ENCODE measurements around the gene TMEFF1.

TMEFF1 gene, protein sequence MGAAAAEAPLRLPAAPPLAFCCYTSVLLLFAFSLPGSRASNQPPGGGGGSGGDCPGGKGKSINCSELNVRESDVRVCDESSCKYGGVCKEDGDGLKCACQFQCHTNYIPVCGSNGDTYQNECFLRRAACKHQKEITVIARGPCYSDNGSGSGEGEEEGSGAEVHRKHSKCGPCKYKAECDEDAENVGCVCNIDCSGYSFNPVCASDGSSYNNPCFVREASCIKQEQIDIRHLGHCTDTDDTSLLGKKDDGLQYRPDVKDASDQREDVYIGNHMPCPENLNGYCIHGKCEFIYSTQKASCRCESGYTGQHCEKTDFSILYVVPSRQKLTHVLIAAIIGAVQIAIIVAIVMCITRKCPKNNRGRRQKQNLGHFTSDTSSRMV

DNA sequence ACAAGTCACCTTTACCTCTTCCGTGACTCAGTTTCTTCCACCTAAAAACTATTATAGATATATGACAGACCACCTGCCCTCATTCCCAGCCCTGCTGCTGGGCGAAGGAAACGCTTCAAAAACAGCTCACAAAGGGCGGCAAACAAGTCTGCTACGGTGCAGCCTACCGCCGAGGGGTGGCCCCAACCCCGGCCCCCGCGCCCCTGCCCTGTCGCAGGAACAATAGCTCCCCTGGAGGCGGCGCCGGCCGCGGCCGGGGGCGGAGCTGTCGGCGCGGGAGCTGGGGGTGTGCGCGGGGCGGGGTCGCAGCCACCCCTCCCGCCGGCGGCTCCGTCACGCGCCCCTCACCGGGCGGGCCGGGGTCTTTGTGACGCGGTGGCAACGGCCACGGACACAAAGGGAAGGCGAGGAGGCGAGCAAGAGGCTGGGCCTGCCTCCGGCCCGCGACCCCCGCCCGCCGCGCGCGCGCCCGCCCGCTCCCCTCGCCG is at the start of gene TMEFF1:
Gene TMEFF1, plus strand, starts transcription at position 362 of the 488 bp plus-strand sequence. CDS start 396 bp downstream, outside the sequence.
- Mint-ChIP-seq H3K36me3 (ENCODE audit: low read depth) (no peaks in the 10 kb centered on the region), H3K4me1 (ENCODE audit: low read depth) (peaks cover 15% of the 10 kb centered on the region), H3K27me3 (peaks cover 48% of the 10 kb centered on the region), H3K9me3 (no peaks in the 10 kb centered on the region), H3K27ac (no peak within 1 kb of the TSS), H3K4me3 (peak within 1 kb of the TSS; percentile 64)
- intact Hi-C loops (cut with micrococcal nuclease): no loop called here

DNA sequence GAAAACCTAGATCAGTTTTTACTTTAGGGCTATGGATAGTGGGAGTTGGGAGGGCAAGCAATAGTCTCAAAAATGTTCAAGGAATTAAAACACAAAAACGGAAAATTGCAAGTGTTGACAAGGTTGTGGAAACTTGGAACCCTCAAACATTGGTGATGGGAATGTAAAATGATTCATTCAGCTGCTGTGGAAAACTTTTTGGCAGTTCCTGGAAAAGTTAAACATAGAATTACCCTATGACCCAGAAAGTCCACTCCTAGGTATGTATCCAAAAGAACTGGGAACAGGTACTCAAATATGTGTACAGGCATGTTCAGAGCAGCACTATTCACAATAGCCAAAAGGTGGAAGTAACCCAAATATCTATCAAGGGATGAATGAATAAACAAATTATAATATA is 47.2 kb upstream of the TMEFF1 start:
- Mint-ChIP-seq H3K4me3 (no peak overlapping the region), H3K9me3 (no peaks in the 10 kb centered on the region), H3K27me3 (peaks cover 10% of the 10 kb centered on the region), H3K27ac (no peak overlapping the region), H3K4me1 (ENCODE audit: low read depth) (peaks cover 33% of the 10 kb centered on the region), H3K36me3 (ENCODE audit: low read depth) (no peaks in the 10 kb centered on the region)
- intact Hi-C loops (cut with micrococcal nuclease): loop anchor here (5.0 kb wide), 1 partner anchor 73 kb away; the partner anchor contains the start of gene TEX10

DNA sequence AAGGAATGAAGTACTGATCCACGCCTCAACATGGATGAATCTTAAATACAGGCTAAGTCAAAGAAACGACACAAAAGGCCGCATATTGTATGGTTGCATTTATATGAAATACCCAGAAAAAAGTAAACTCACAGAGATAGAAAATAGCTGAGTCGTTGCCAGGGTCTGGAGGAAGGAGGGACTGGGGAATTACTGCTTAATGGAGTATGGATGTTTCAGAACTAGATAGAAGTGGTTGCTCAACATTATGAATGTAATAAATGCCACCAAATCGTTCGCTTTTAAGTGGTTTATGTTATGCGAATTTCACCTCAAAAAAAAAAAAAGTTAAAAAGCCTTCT is 46.8 kb upstream of the TMEFF1 start:
- H3K27ac Mint-ChIP-seq: peak overlapping the region; percentile 85
- peaks cover 10% of the 10 kb centered on the region for H3K27me3 Mint-ChIP-seq
- H3K9me3 Mint-ChIP-seq: no peaks in the 10 kb centered on the region
- peaks cover 33% of the 10 kb centered on the region for H3K4me1 Mint-ChIP-seq (ENCODE audit: low read depth)
- peak overlapping the region; percentile 81 for H3K4me3 Mint-ChIP-seq
- H3K36me3 Mint-ChIP-seq (ENCODE audit: low read depth): no peaks in the 10 kb centered on the region
- intact Hi-C loops (cut with micrococcal nuclease): loop anchor here (5.0 kb wide), 1 partner anchor 74 kb away; the partner anchor contains the start of gene TEX10

DNA sequence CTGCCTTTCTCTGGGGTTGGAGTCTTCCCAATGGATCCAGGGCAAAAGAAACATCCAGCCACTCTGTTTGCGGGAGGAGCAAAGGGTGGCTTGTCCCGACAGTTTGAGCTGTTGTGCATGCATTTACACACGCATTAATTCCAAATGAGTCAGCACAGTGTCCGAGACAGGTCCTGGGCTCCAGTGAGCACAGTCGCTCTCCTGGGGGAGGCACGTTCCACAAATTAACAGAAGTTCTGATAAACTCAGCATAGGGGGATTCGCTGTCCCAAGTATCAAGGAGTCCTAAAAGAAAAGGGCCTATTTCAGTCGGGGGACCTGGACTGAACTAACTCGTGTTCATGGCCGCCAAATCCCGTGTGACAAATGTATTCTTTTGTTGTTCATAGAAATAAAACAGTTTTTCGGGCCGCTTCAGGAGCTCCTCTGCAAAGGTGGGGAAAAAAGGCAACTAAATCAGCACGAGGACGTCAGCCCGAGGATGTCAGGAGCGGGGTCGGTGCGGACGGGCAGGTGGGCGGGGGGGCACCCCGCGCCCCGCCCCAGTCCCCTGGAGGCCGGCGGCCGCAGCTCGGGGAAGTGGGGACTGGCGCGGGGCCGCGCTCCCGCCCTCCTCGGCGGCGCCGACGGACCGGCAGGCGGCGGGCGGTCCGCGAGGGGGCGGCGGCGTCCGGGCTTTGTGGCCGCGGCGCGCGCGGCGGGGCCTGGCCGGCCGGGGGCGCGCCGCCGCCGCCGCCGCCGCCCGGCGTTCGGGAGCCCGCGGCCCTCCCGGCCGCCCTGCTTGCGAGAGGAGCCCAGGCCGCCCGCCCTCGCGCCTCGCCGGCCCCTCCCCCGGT is 46.2 kb upstream of the TMEFF1 start, which contains the start of gene MSANTD3:
Gene MSANTD3, plus strand, starts transcription at position 614 of the 836 bp plus-strand sequence. CDS start 14,796 bp downstream, outside the sequence.
- peak within 1 kb of the TSS; percentile 85 for H3K27ac Mint-ChIP-seq
- intact Hi-C loops (cut with micrococcal nuclease): loop anchor here (5.0 kb wide), 1 partner anchor 74 kb away; the partner anchor contains the start of gene TEX10
- H3K36me3 Mint-ChIP-seq (ENCODE audit: low read depth): no peaks in the 10 kb centered on the region
- no peaks in the 10 kb centered on the region for H3K9me3 Mint-ChIP-seq
- peaks cover 37% of the 10 kb centered on the region for H3K4me1 Mint-ChIP-seq (ENCODE audit: low read depth)
- peaks cover 10% of the 10 kb centered on the region for H3K27me3 Mint-ChIP-seq
- peak within 1 kb of the TSS; percentile 81 for H3K4me3 Mint-ChIP-seq

DNA sequence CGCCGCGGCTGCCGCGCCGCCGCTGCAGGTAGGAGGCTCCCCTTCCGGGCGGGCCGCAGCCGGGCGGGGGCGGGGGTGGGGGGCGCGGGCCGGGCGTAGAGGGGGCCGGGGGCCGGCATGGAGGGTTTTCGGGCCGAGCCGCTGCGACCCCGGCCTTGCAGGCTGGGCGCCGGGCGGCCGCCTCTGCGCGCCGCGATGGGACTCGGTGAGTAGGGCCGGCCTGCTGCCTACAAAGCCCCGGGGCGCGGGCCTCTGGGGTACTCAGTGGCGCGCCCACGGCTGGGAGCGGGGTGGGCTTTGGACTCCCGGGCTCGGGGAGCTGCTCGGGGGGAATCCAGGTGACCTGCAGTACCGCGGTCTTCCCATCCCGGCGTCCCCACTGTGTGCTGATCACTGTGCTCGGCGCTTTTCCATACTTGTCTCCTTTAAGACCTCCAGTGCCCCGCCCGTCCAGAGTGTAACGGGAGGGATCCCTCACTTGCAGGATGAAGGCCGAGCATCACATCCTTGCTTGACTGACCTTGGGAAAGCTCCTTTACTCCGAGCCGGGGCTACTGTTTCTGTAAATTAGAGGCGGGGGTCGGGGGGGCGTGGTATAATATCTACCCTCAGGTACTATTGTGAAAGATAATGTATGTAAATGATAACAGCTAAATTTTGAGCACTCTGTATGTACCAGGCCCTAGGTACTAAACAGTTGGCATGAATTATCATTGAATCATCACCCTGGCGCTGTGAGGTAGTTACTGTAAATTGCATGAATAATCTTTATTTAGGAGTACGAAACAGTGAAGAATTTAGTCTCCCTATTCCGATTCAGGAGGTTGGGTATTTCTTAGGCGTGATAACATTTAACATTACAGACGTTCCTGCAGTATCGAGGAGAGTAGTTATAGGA is 45.3 kb upstream of the TMEFF1 start:
- Mint-ChIP-seq H3K36me3 (ENCODE audit: low read depth) (no peaks in the 10 kb centered on the region), H3K4me3 (peak overlapping the region; percentile 79), H3K27ac (peak overlapping the region; percentile 52), H3K27me3 (peaks cover 5% of the 10 kb centered on the region), H3K4me1 (ENCODE audit: low read depth) (peaks cover 41% of the 10 kb centered on the region), H3K9me3 (no peaks in the 10 kb centered on the region)
- intact Hi-C loops (cut with micrococcal nuclease): loop anchor here (5.0 kb wide), 1 partner anchor 75 kb away; the partner anchor contains the start of gene TEX10

DNA sequence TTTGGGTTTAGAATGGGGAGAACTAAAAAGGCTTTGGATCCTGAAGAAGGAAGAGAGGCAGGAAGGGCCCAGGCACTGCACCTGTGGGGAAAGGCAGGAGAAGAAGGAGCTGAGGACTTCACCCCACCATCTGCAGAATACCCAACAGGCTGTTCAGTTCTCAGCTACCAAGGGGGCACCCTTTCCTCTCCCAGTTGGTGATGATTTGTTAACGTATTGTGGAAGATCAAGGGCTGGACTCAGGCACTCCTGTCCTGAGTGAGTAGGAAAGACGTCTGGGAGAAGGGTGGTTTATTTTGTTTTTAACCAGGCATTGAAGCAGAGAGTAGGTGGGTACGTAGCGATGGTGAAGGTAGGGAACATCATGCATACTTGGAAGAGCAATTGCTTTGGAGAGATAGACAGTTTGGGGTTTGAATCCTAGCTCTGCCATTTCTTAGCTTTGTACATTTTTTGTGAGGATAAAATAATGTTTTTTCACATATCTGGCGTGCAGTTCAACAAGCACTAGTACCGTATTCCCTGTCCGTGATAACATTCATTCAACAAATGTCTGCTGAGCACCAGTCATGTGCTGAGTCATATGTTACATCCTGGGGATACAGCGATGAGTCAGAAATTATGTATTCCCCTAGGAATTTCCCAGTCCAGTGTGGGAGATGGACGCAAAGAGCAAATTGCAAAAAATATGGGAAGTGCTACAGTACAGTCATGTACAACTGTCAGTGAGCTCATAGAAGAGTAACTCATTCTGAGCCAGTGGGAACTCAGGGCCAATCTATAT is 43.9 kb upstream of the TMEFF1 start:
- Mint-ChIP-seq H3K36me3 (ENCODE audit: low read depth) (no peaks in the 10 kb centered on the region), H3K4me1 (ENCODE audit: low read depth) (peaks cover 41% of the 10 kb centered on the region), H3K27ac (peak overlapping the region; percentile 52), H3K27me3 (peaks cover 5% of the 10 kb centered on the region), H3K9me3 (no peaks in the 10 kb centered on the region), H3K4me3 (no peak overlapping the region)
- intact Hi-C loops (cut with micrococcal nuclease): loop anchor here (5.0 kb wide), 1 partner anchor 77 kb away; the partner anchor contains the start of gene TEX10

DNA sequence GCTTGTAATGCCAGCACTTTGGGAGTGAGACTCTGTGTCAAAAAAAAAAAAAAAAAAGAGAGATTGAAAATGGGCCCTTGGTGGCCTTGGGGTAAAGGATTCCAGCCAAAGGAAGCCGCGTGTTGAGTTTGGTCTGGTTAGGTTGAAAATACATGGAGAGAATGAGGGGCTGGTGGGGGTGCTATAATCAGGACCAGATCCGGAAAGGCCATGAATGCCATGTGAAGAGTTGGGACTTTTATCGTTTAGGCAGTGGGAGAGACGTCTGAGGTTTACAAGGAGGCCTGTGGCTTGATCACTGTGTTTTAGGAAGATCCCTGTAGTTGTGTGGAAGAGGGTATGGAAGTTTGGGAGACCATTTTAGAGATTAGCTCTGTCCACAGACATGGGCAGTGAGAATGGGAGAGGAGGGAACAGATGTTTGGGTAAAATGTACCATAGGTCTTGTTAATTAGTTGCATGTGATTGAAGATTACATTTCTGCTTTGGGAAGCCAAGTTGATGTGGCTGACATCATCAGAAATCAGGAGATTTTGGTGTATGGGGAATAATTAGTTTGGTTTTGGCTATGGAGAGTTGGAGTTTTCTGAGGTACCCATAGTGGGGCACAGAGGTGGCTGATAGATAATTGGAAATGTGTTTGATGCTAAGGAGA is 42.5 kb upstream of the TMEFF1 start:
- intact Hi-C loops (cut with micrococcal nuclease): no loop called here
- H3K36me3 Mint-ChIP-seq (ENCODE audit: low read depth): no peaks in the 10 kb centered on the region
- H3K4me3 Mint-ChIP-seq: no peak overlapping the region
- no peak overlapping the region for H3K27ac Mint-ChIP-seq
- H3K27me3 Mint-ChIP-seq: peaks cover 5% of the 10 kb centered on the region
- H3K4me1 Mint-ChIP-seq (ENCODE audit: low read depth): peaks cover 46% of the 10 kb centered on the region
- no peaks in the 10 kb centered on the region for H3K9me3 Mint-ChIP-seq

DNA sequence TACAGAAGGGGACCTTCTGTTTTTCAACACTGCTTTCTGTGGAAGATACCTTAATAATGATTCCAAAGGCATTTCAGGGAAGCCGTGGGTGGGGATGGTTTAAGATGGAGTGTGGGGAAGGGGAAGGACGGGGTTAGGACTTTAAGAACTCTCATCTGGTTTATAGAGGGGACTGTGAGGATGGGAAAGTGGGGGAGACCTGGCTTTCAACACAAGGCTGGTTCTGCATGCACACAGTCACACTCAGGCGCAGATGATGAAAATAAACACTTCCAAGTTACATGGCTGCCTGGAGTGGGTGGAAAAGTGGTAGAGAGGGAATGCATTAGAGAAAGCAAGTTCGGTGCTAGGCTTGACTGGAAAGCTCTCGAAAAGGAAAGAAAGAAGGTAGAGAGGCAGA is 41.1 kb upstream of the TMEFF1 start:
- intact Hi-C loops (cut with micrococcal nuclease): no loop called here
- no peaks in the 10 kb centered on the region for H3K27me3 Mint-ChIP-seq
- no peaks in the 10 kb centered on the region for H3K9me3 Mint-ChIP-seq
- H3K36me3 Mint-ChIP-seq (ENCODE audit: low read depth): no peaks in the 10 kb centered on the region
- H3K4me1 Mint-ChIP-seq (ENCODE audit: low read depth): peaks cover 39% of the 10 kb centered on the region
- H3K27ac Mint-ChIP-seq: no peak overlapping the region
- H3K4me3 Mint-ChIP-seq: no peak overlapping the region

DNA sequence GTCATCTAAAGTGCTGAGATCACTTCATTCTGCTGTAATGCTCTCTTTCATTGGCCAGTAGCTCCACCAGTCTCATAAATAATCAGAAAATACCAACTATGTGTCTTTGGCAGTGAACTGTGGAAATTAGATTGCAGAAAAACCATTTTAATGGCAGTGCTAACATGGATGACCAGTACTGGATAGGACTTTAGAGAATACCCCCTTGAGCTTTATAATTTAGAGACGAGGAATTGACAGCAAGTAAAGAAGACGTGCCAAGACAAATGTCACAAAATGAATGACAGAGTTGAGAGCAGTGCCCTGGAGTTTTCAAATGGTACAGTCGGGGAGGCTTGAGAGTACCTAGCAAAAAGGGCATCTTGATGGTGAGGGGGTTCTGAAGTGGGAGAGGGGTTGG is 40.2 kb upstream of the TMEFF1 start:
- H3K36me3 Mint-ChIP-seq (ENCODE audit: low read depth): no peaks in the 10 kb centered on the region
- intact Hi-C loops (cut with micrococcal nuclease): no loop called here
- H3K4me3 Mint-ChIP-seq: no peak overlapping the region
- peaks cover 38% of the 10 kb centered on the region for H3K4me1 Mint-ChIP-seq (ENCODE audit: low read depth)
- no peaks in the 10 kb centered on the region for H3K9me3 Mint-ChIP-seq
- H3K27me3 Mint-ChIP-seq: no peaks in the 10 kb centered on the region
- no peak overlapping the region for H3K27ac Mint-ChIP-seq

DNA sequence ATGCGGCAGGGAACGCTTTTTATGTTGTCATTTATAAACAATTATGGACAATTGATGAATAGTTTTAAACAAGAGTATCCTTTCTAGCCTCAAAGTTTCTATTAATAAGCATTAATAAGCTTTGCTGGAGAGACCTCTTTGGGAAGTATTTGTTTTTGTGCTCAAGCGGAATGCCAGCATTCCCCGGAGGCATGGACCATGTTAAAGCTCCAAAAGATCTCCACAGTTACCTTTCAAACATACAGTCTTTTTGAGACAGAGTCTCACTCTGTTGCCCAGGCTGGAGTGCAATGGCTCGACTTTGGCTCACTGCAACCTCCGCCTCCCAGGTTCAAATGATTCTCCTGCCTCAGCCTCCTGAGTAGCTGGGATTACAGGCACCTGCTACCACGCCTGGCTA is 36.4 kb upstream of the TMEFF1 start:
- no peak overlapping the region for H3K4me3 Mint-ChIP-seq
- no peaks in the 10 kb centered on the region for H3K36me3 Mint-ChIP-seq (ENCODE audit: low read depth)
- H3K27me3 Mint-ChIP-seq: no peaks in the 10 kb centered on the region
- intact Hi-C loops (cut with micrococcal nuclease): no loop called here
- peaks cover 11% of the 10 kb centered on the region for H3K4me1 Mint-ChIP-seq (ENCODE audit: low read depth)
- no peak overlapping the region for H3K27ac Mint-ChIP-seq
- H3K9me3 Mint-ChIP-seq: no peaks in the 10 kb centered on the region

DNA sequence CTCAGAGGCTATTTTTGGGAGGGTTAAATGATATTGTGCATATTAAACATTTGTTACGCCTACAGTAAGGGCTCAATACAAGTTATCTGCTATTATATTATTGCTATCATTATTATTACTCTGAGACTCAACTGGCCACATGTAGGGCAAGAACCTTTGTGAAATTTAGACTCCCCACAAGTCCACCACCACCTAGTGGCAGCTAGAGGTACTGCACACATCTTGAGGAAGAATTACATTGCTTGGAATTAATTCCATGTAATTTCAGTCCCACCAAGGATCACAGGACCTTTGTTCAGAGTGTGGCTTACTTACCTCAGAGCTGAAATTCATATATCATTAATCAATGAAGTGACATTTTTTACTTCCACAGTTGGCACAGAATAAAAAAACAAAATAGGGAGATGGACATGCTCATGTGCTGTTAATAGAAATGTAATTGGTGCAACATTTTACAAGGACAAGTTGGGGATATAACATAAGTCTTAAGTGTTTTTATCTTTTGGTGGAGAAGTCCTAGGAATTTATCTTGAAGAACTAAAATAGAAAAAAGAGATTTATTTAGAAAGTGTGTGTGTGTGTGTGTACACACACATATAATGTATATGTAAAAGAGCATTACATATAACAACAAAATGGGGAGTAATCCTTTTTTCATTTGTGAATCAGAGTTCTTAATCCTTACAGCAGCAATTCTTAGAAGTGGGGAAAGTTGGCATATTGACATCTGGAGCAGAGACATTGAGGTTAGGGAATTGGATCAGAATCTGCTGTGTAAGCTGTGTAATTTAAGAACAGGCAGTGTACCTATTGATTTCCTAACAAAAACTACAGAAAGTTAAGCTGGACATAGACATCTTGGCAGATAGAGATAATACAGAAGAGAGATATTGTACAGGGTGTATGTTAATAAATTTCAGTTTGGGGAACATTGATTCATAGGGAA is 34.8 kb upstream of the TMEFF1 start:
- H3K27me3 Mint-ChIP-seq: no peaks in the 10 kb centered on the region
- no peak overlapping the region for H3K4me3 Mint-ChIP-seq
- intact Hi-C loops (cut with micrococcal nuclease): no loop called here
- H3K4me1 Mint-ChIP-seq (ENCODE audit: low read depth): peaks cover 5% of the 10 kb centered on the region
- no peaks in the 10 kb centered on the region for H3K9me3 Mint-ChIP-seq
- no peak overlapping the region for H3K27ac Mint-ChIP-seq
- H3K36me3 Mint-ChIP-seq (ENCODE audit: low read depth): peaks cover 9% of the 10 kb centered on the region

Measured in dendritic cell treated with granulocyte-macrophage colony-stimulating factor and Interleukin-4, amounts not matched to agents 40 ng/mL and 50 ng/mL, for 4 days (primary cell).